ENCODE results near the gene PUM1. TPM values are rescaled to one million over a fixed set of nuclear protein-coding genes. Genes with fewer than 3 reads are reported as not detected.

Gene PUM1
- total RNA-seq, 1 donor from 2014 or later = 105 TPM

DNA sequence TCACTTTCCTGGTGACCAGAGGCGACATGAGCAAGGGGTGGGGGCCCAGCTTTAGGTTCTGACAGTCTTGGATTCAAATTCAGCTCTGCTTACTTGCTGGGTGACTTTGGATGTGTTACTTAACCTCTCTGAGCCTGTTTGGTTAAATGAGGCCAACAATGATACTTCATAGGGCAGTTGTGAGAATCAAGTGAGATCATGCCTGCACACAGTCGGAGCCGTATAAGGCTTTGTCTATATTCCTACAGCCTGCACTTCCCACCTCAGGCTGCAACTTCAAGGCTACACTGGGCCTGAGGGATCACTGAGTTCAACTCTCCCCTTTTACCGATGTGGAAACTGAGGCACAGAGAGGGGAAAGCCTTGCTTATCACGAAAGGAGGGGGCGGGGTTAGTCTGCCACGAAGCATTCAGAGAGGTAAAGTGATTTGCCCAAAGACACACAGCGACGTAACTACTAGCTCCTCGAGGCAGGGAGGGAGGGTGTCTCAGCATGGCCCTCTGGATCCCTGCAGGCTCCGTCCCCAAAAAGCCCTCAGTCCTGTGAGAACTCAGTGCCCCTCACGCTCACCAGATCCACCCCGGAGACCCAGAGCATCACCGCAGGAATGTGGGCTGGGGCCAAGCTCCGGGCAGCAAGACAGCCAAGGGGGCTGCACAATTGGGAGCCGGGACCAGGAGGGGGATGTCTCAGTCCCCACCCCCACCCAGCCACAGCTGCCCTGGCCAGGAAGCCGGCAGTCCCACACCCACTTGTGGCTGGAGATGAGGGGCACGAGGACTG, 181.9 kb downstream of the PUM1 start:
- Mint-ChIP-seq H3K27me3 (ENCODE audit: low read depth) (peaks cover 3% of the 10 kb centered on the region), H3K4me1 (ENCODE audit: low read depth) (peaks cover 32% of the 10 kb centered on the region), H3K9me3 (ENCODE audit: low read depth) (no peaks in the 10 kb centered on the region), H3K27ac (ENCODE audit: unreplicated experiment) (no peak overlapping the region), H3K36me3 (ENCODE audit: low read depth) (no peaks in the 10 kb centered on the region), H3K4me3 (ENCODE audit: unreplicated experiment) (no peak overlapping the region)
- no peak for DNase-seq (ENCODE audit: low spot score)
- no peak for TF ChIP-seq CTCF (IDR thresholded peaks at IDR 0.05)

- H3K27me3 Mint-ChIP-seq (ENCODE audit: low read depth) = peaks cover 3% of the 10 kb centered on the region
- H3K4me3 Mint-ChIP-seq (ENCODE audit: unreplicated experiment) = no peak overlapping the region
- peaks cover 27% of the 10 kb centered on the region for H3K4me1 Mint-ChIP-seq (ENCODE audit: low read depth)
- DNase-seq (ENCODE audit: low spot score) = no peak
- no peaks in the 10 kb centered on the region for H3K36me3 Mint-ChIP-seq (ENCODE audit: low read depth)
- H3K27ac Mint-ChIP-seq (ENCODE audit: unreplicated experiment) = no peak overlapping the region
- H3K9me3 Mint-ChIP-seq (ENCODE audit: low read depth) = no peaks in the 10 kb centered on the region
- no peak for TF ChIP-seq CTCF (IDR thresholded peaks at IDR 0.05)
Measured at GRCh38 chr1:30882678-30883388, 182.7 kb downstream of the PUM1 start.

Other genes with a start within 250 kb of the PUM1 start
- 46.8 to 69.3 TPM (median 47.3 TPM) in 3 replicates for gene SDC3, start 157.0 kb downstream of the PUM1 start, total RNA-seq
- 2.9 to 3.8 TPM (median 3.5 TPM) in 3 replicates for gene NKAIN1, start 174.2 kb upstream of the PUM1 start, total RNA-seq
- 32.3 to 39.0 TPM (median 34.3 TPM) in 3 replicates for gene SNRNP40, start 231.1 kb upstream of the PUM1 start, total RNA-seq
- gene ZCCHC17, start 231.3 kb upstream of the PUM1 start, total RNA-seq = 31.1 to 34.6 TPM (median 34.5 TPM) in 3 replicates

Measured in chondrocyte (in vitro differentiated cells).